Lower lobe of right lung (tissue), 2 donors: Measurements from ENCODE around the gene SLC11A1. TPM values are rescaled to one million over a fixed set of nuclear protein-coding genes. Genes with fewer than 3 reads are reported as not detected.
A peak's percentile ranks its signal among the peaks of the same experiment; 100 is the strongest.

Source experiments
- ATAC-seq, 2 donors: fragments of 200-7000 bp; cut with Tn5 transposase; one replicate each; pipeline ENCODE4 v1.9.1; 2020 to 2022; ENCODE audit warnings: mild to moderate bottlenecking in 2 of 2, moderate library complexity in 2 of 2
- DNase-seq: peaks from one replicate; pipeline ENCODE4 v3.0.0-alpha.2; 2020
- H3K27ac ChIP-seq: fragments of 200-600 bp; one replicate; pipeline ENCODE4 v1.8.0; 2022
- H3K27me3 ChIP-seq: fragments of 200-600 bp; one replicate; pipeline ENCODE4 v1.8.0; 2022; ENCODE audit warnings: low read depth
- H3K36me3 ChIP-seq: fragments of 200-600 bp; one replicate; pipeline ENCODE4 v1.8.0; 2022; ENCODE audit warnings: mild to moderate bottlenecking
- H3K4me1 ChIP-seq: fragments of 200-600 bp; one replicate; pipeline ENCODE4 v1.8.0; 2022
- H3K4me3 ChIP-seq: fragments of 200-600 bp; one replicate; pipeline ENCODE4 v1.8.0; 2022; ENCODE audit warnings: mild to moderate bottlenecking
- H3K9me3 ChIP-seq: fragments of 200-600 bp; one replicate; pipeline ENCODE4 v1.8.0; 2022
- CTCF ChIP-seq: fragments of 200-600 bp; IDR thresholded peaks from one replicate; pipeline ENCODE4 v1.8.0; 2022; ENCODE audit warnings: antibody characterized with exemption, mild to moderate bottlenecking
- intact Hi-C: fragments of 100-400 bp; cut with DNase I; formaldehyde crosslinking; loops from one replicate; pipeline ENCODE4 v1.11.0; 2022
- total RNA-seq: library from RNA; stranded (reverse); fragmentation: NEBNext Ultra II Directional; extraction: Animal tissue kit (Norgen Biotek cat#: 25700); gene quantifications from one replicate; pipeline ENCODE4 v1.2.1, GENCODE V29; 2021
- donor health status: DM: no; HTN: yes; CAD: no; lungs with severe emphysema.

The SLC11A1 gene
- total RNA-seq, 1 donor from 2014 or later, result 419 TPM

DNA sequence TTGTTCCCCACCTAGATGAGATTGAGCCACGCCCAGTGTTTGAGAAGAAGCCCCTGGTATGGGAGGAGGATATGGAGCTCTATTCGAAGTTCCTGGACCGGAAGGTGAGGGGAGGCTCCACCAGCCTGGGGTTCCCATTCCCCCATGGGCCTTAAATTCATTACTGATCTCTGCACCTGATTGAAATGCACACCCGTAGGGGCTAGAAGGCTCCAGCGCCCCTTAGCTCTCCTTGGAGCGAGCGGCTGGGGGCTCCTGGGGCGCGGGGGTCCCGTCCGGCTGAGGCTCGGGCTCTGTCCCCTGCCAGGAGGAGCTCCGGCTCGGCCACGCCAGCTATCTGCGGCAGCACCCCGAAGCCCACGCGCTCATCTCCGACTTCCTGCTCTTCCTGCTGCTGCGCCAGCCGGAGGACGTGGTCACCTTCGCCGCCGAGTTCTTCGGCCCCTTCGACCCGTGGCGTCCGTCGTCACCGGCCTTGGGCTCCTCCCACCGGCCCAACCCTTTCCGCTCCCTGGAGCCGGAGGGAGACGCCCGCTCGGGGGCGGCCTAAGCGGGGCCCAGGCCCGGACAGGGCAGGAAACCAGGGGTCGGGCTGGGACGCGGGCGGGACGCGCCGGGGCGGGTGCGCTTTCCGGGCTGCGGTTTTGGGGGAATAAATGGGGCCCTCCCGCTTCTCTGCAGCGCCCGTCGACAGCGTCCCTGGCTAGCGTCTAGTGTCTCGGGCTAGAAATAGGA, 14.5 kb upstream of the SLC11A1 start:
- Histone ChIP-seq H3K4me1 (peaks cover 55% of the 10 kb centered on the region), H3K9me3 (peaks cover 6% of the 10 kb centered on the region), H3K4me3 (peak overlapping the region; percentile 59), H3K27me3 (no peaks in the 10 kb centered on the region), H3K27ac (peak overlapping the region; percentile 95), H3K36me3 (no peaks in the 10 kb centered on the region)
- no peak for TF ChIP-seq CTCF
- intact Hi-C loops, result loop anchor here (10.0 kb wide), 1 partner anchor 73 kb away; the partner anchor contains the start of gene TMBIM1
- DNase-seq, result peak; percentile 97
- peak; percentile 91 to 94 for ATAC-seq

- H3K9me3 ChIP-seq, result peaks cover 6% of the 10 kb centered on the region
- intact Hi-C loops, result loop anchor here (10.0 kb wide), 1 partner anchor 73 kb away; the partner anchor contains the start of gene TMBIM1
- peak overlapping the region; percentile 95 for H3K27ac ChIP-seq
- H3K4me1 ChIP-seq, result peaks cover 51% of the 10 kb centered on the region
- peak; percentile 61 for DNase-seq
- no peak for ATAC-seq
- no peak for TF ChIP-seq CTCF
- no peaks in the 10 kb centered on the region for H3K36me3 ChIP-seq
- no peaks in the 10 kb centered on the region for H3K27me3 ChIP-seq
- H3K4me3 ChIP-seq, result peak overlapping the region; percentile 59
Measured at GRCh38 chr2:218368150-218368528, 13.9 kb upstream of the SLC11A1 start.

GRCh38 chr2:218368621-218369153, 13.4 kb upstream of the SLC11A1 start:
- intact Hi-C loops, result loop anchor here (10.0 kb wide), 1 partner anchor 74 kb away; the partner anchor contains the start of gene TMBIM1
- DNase-seq (peak; percentile 73), ATAC-seq (peak; percentile 11 to 36)
- Histone ChIP-seq H3K27ac (peak overlapping the region; percentile 95), H3K27me3 (no peaks in the 10 kb centered on the region), H3K4me3 (peak overlapping the region; percentile 59), H3K4me1 (peaks cover 51% of the 10 kb centered on the region), H3K36me3 (no peaks in the 10 kb centered on the region), H3K9me3 (peaks cover 6% of the 10 kb centered on the region)
- no peak for TF ChIP-seq CTCF

DNA sequence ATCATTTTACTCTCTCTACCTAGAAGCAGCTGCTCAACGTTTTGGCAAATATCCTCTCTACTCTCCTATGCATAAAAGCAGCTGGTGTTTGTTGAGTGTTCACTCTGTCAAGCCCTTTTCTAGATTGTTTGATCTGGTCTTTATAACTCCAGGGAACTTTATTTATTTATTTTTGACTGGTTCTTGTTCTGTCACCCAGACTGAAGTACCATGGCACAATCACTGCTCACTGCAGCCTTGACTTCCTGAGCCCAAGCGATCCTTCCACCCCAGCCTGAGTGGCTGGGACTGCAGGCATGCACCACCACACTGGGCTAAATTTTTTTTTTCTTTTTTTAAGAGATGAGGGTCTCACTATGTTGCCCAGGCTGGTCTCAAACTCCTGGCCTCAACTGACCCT, 12.7 kb upstream of the SLC11A1 start:
- DNase-seq, result peak; percentile 64
- Histone ChIP-seq H3K27me3 (no peaks in the 10 kb centered on the region), H3K4me1 (peaks cover 47% of the 10 kb centered on the region), H3K4me3 (peak overlapping the region; percentile 59), H3K9me3 (peaks cover 6% of the 10 kb centered on the region), H3K36me3 (no peaks in the 10 kb centered on the region), H3K27ac (peak overlapping the region; percentile 95)
- ATAC-seq, result peak; percentile 50 to 59
- intact Hi-C loops, result loop anchor here (10.0 kb wide), 1 partner anchor 75 kb away; the partner anchor contains the start of gene TMBIM1
- TF ChIP-seq CTCF, result no peak

DNA sequence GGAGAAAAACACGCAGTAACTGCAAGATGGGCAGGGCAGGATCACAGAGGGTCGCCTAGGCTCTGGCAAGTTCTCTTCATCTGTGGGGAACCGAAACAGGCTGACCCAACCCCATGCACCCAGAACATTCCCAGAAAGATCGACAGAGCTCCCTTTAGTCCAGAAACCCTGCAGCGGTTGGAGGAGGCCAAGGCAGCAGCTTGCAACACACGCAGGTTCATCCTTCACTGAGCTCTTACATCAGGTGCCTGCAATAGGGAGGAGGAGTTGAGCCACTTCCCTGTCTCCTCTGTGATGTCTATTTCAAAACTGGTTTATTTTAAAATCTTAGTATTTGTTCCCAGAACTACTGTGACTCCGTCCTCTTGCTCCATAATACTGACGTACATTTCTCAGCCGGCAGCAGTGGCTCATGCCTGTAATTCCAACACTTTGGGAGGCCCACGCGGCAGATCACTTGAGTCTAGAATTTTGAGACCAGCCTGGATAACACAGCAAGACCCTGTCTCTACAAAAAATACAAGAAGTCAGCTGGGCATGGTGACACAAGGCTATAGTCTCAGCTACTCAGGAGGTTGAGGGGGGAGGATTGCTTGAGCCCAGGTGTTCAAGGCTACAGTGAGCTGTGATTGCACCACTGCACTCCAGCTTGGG, 11.5 kb upstream of the SLC11A1 start:
- Histone ChIP-seq H3K4me3 (peak overlapping the region; percentile 7), H3K9me3 (peaks cover 6% of the 10 kb centered on the region), H3K27ac (peak overlapping the region; percentile 95), H3K4me1 (peaks cover 43% of the 10 kb centered on the region), H3K36me3 (no peaks in the 10 kb centered on the region), H3K27me3 (no peaks in the 10 kb centered on the region)
- intact Hi-C loops, result no loop called here
- ATAC-seq (peak; percentile 52 to 63), DNase-seq (peak; percentile 85)
- TF ChIP-seq CTCF, result no peak
